Fibroblast of lung (primary cell): ENCODE data around the gene PLPP7. TPM values are rescaled to one million over a fixed set of nuclear protein-coding genes. Genes with fewer than 3 reads are reported as not detected.

Experiments
- DNase-seq, 2 donors: peaks; one replicate each; pipeline versions ENCODE4 v3.0.0 to v3.0.0-alpha.2; 2010; ENCODE audit warnings: low read depth in 2 of 2
- H2AFZ ChIP-seq: 2 replicates; pipeline ENCODE4 v1.5.1; 2012; ENCODE audit warnings: low read length, control low read depth, inconsistent platforms
- H3K27ac ChIP-seq: 2 replicates; pipeline ENCODE4 v1.5.1; 2011; ENCODE audit warnings: low read length, control low read depth; ENCODE audit not compliant: insufficient read depth
- H3K27me3 ChIP-seq: 2 replicates; pipeline ENCODE4 v1.5.1; 2011; ENCODE audit warnings: mild to moderate bottlenecking, low read length; ENCODE audit not compliant: control insufficient read depth, insufficient read depth
- H3K36me3 ChIP-seq: 2 replicates; pipeline ENCODE4 v1.5.1; 2011; ENCODE audit warnings: low read length; ENCODE audit not compliant: control insufficient read depth, insufficient read depth
- H3K4me1 ChIP-seq: 2 replicates; pipeline ENCODE4 v1.5.1; 2011; ENCODE audit warnings: low read length; ENCODE audit not compliant: control insufficient read depth, insufficient read depth; ENCODE audit errors: extremely low read depth
- H3K4me2 ChIP-seq: 2 replicates; pipeline ENCODE4 v1.5.1; 2011; ENCODE audit warnings: low read length, control low read depth; ENCODE audit not compliant: insufficient read depth; ENCODE audit errors: extremely low read depth
- H3K4me3 ChIP-seq, 4 experiments: fragments of 200-600 bp in 1 of 4; sonication (generic) in 1 of 4; replicated peaks in 1 of 4; 2 replicates each; pipeline ENCODE4 v1.5.1; 2011 to 2016; ENCODE audit warnings: low read length in 4 of 4, low read depth in 3 of 4, mild to moderate bottlenecking in 3 of 4, control low read depth in 2 of 4, inconsistent platforms in 1 of 4, mixed read lengths in 1 of 4; ENCODE audit not compliant: insufficient read depth in 1 of 4; ENCODE audit errors: control extremely low read depth in 1 of 4
- H3K79me2 ChIP-seq: 2 replicates; pipeline ENCODE4 v1.5.1; 2012; ENCODE audit warnings: mild to moderate bottlenecking, low read length, inconsistent platforms; ENCODE audit not compliant: control insufficient read depth, insufficient read depth
- H3K9ac ChIP-seq: 2 replicates; pipeline ENCODE4 v1.5.1; 2011; ENCODE audit warnings: mild to moderate bottlenecking, low read length, control low read depth; ENCODE audit not compliant: insufficient read depth
- H3K9me3 ChIP-seq: 2 replicates; pipeline ENCODE4 v1.5.1; 2012; ENCODE audit warnings: low read depth, low read length; ENCODE audit not compliant: control insufficient read depth, insufficient read depth
- H4K20me1 ChIP-seq: 2 replicates; pipeline ENCODE4 v1.5.1; 2011; ENCODE audit warnings: low read length; ENCODE audit not compliant: control insufficient read depth, insufficient read depth; ENCODE audit errors: extremely low read depth
- CTCF ChIP-seq, 2 donors: IDR thresholded peaks in 1 of 2; conservative IDR thresholded peaks in 1 of 2; 1 replicate in 1 of 2; 2 replicates in 1 of 2; pipeline ENCODE4 v1.5.1; 2011 to 2012; ENCODE audit warnings: low read length in 2 of 2, control low read depth in 1 of 2, inconsistent platforms in 1 of 2, low read depth in 1 of 2, mild to moderate bottlenecking in 1 of 2
- EZH2 ChIP-seq: IDR thresholded peaks from 2 replicates; pipeline ENCODE4 v1.5.1; 2012; ENCODE audit warnings: low read length, control low read depth, mild to moderate bottlenecking; ENCODE audit errors: missing control alignments
- polyA plus RNA-seq, 2 donors: library from polyadenylated mRNA; depleted of rRNA in 1 of 2; stranded (reverse) in 1 of 2; unstranded in 1 of 2; fragments of >200 nt; gene quantifications; 2 replicates each; pipeline ENCODE4 v1.2.1, GENCODE V29; 2011 to 2012; ENCODE audit warnings: missing spikeins in 1 of 2
- total RNA-seq: library from RNA; depleted of rRNA; stranded (reverse); fragments of >200 nt; gene quantifications from 2 replicates; pipeline ENCODE4 v1.2.1, GENCODE V29; 2014

Gene PLPP7
- total and polyA plus RNA-seq, 2 donors (not counting 1 experiment from before 2014, with no cell fraction given) = 3.0 to 9.4 TPM

- Histone ChIP-seq H3K9me3 (no peaks in the 10 kb centered on the region), H3K36me3 (no peaks in the 10 kb centered on the region), H3K9ac (no peak overlapping the region), H4K20me1 (no peaks in the 10 kb centered on the region), H3K4me1 (no peaks in the 10 kb centered on the region), H3K4me2 (no peak overlapping the region), H3K4me3 (no peak overlapping the region), H2AFZ (no peak overlapping the region), H3K79me2 (no peaks in the 10 kb centered on the region), H3K27ac (no peak overlapping the region), H3K27me3 (no peaks in the 10 kb centered on the region)
- DNase-seq = no peak
- TF ChIP-seq EZH2 (no peak), CTCF (conservative IDR thresholded peaks at IDR 0.05 in 1 of 2, IDR thresholded peaks at IDR 0.05 in 1 of 2; ENCODE audit: low read depth in 1 of 2, low read length in 2 of 2) (no peak)
Observed at GRCh38 chr9:131302244-131303075, 12.9 kb downstream of the PLPP7 start.

- no peaks in the 10 kb centered on the region for H4K20me1 ChIP-seq
- no peak for DNase-seq
- no peak overlapping the region for H3K4me3 ChIP-seq
- H3K4me2 ChIP-seq = no peak overlapping the region
- no peaks in the 10 kb centered on the region for H3K79me2 ChIP-seq
- TF ChIP-seq EZH2 = no peak
- TF ChIP-seq CTCF (conservative IDR thresholded peaks at IDR 0.05 in 1 of 2, IDR thresholded peaks at IDR 0.05 in 1 of 2; ENCODE audit: low read depth in 1 of 2, low read length in 2 of 2) = no peak
- no peak overlapping the region for H3K27ac ChIP-seq
- H3K27me3 ChIP-seq = no peaks in the 10 kb centered on the region
- H3K9me3 ChIP-seq = no peaks in the 10 kb centered on the region
- no peak overlapping the region for H2AFZ ChIP-seq
- H3K36me3 ChIP-seq = no peaks in the 10 kb centered on the region
- no peak overlapping the region for H3K9ac ChIP-seq
- no peaks in the 10 kb centered on the region for H3K4me1 ChIP-seq
Observed at GRCh38 chr9:131303381-131304321, 14.1 kb downstream of the PLPP7 start.
